ENCODE results near the gene MICALL2.

- peak; percentile 68 for TF ChIP-seq POLR2A (IDR thresholded peaks at IDR 0.05; ENCODE audit: low read length)
- no peak for TF ChIP-seq GATA1 (IDR thresholded peaks at IDR 0.05; ENCODE audit: low read depth, low read length)
Measured at GRCh38 chr7:1503816-1504775, 44.8 kb upstream of the MICALL2 start, which contains the start of gene INTS1.
